ENCODE results near the gene CFDP1. TPM values are rescaled to one million over a fixed set of nuclear protein-coding genes. Genes with fewer than 3 reads are reported as not detected.
A peak's percentile ranks its signal among the peaks of the same experiment; 100 is the strongest.

Gene CFDP1
- total RNA-seq, 1 donor from 2014 or later, result 35.4 TPM

- intact Hi-C loops (cut with micrococcal nuclease), result no loop called here
- no peak overlapping the region for H3K27ac Mint-ChIP-seq
- no peaks in the 10 kb centered on the region for H3K27me3 Mint-ChIP-seq (ENCODE audit: insufficient read depth)
- H3K4me3 Mint-ChIP-seq, result no peak overlapping the region
- no peak for DNase-seq (ENCODE audit: low spot score)
- no peaks in the 10 kb centered on the region for H3K9me3 Mint-ChIP-seq
- peaks cover 34% of the 10 kb centered on the region for H3K4me1 Mint-ChIP-seq (ENCODE audit: low read depth)
- H3K36me3 Mint-ChIP-seq (ENCODE audit: low read depth), result peaks cover 10% of the 10 kb centered on the region
Observed at GRCh38 chr16:75416904-75417565, 16.3 kb downstream of the CFDP1 start.

- Mint-ChIP-seq H3K27ac (no peak overlapping the region), H3K9me3 (no peaks in the 10 kb centered on the region), H3K27me3 (ENCODE audit: insufficient read depth) (no peaks in the 10 kb centered on the region), H3K4me3 (no peak overlapping the region), H3K4me1 (ENCODE audit: low read depth) (peaks cover 18% of the 10 kb centered on the region), H3K36me3 (ENCODE audit: low read depth) (peaks cover 13% of the 10 kb centered on the region)
- intact Hi-C loops (cut with micrococcal nuclease), result loop anchor here (1.0 kb wide), 1 partner anchor 12 kb away; no protein-coding TSS in a partner anchor
- DNase-seq (ENCODE audit: low spot score), result no peak
Observed at GRCh38 chr16:75415169-75415905, 18.0 kb downstream of the CFDP1 start.

GRCh38 chr16:75413951-75414350 is 19.4 kb downstream of the CFDP1 start:
- H3K4me1 Mint-ChIP-seq (ENCODE audit: low read depth), result peaks cover 14% of the 10 kb centered on the region
- no peaks in the 10 kb centered on the region for H3K9me3 Mint-ChIP-seq
- DNase-seq (ENCODE audit: low spot score), result no peak
- peaks cover 16% of the 10 kb centered on the region for H3K36me3 Mint-ChIP-seq (ENCODE audit: low read depth)
- H3K27me3 Mint-ChIP-seq (ENCODE audit: insufficient read depth), result no peaks in the 10 kb centered on the region
- intact Hi-C loops (cut with micrococcal nuclease), result no loop called here
- H3K4me3 Mint-ChIP-seq, result no peak overlapping the region
- H3K27ac Mint-ChIP-seq, result no peak overlapping the region

GRCh38 chr16:75406943-75407342 is 26.4 kb downstream of the CFDP1 start:
- H3K27me3 Mint-ChIP-seq (ENCODE audit: insufficient read depth), result no peaks in the 10 kb centered on the region
- peaks cover 6% of the 10 kb centered on the region for H3K4me1 Mint-ChIP-seq (ENCODE audit: low read depth)
- H3K4me3 Mint-ChIP-seq, result no peak overlapping the region
- intact Hi-C loops (cut with micrococcal nuclease), result no loop called here
- H3K27ac Mint-ChIP-seq, result no peak overlapping the region
- peaks cover 12% of the 10 kb centered on the region for H3K36me3 Mint-ChIP-seq (ENCODE audit: low read depth)
- no peak for DNase-seq (ENCODE audit: low spot score)
- H3K9me3 Mint-ChIP-seq, result no peaks in the 10 kb centered on the region

GRCh38 chr16:75402821-75403475 is 30.4 kb downstream of the CFDP1 start:
- Mint-ChIP-seq H3K4me3 (no peak overlapping the region), H3K4me1 (ENCODE audit: low read depth) (peaks cover 12% of the 10 kb centered on the region), H3K27me3 (ENCODE audit: insufficient read depth) (no peaks in the 10 kb centered on the region), H3K36me3 (ENCODE audit: low read depth) (peaks cover 8% of the 10 kb centered on the region), H3K9me3 (no peaks in the 10 kb centered on the region), H3K27ac (peak overlapping the region; percentile 15)
- DNase-seq (ENCODE audit: low spot score), result no peak
- intact Hi-C loops (cut with micrococcal nuclease), result loop anchor here (1.0 to 2.0 kb wide), 6 partner anchors 12 to 204 kb away; partner anchors contain the start of genes CFDP1 and TMEM170A

- H3K27me3 Mint-ChIP-seq (ENCODE audit: insufficient read depth), result no peaks in the 10 kb centered on the region
- H3K27ac Mint-ChIP-seq, result peak overlapping the region; percentile 71
- H3K4me3 Mint-ChIP-seq, result peak overlapping the region; percentile 15
- DNase-seq (ENCODE audit: low spot score), result no peak
- peaks cover 12% of the 10 kb centered on the region for H3K4me1 Mint-ChIP-seq (ENCODE audit: low read depth)
- peaks cover 5% of the 10 kb centered on the region for H3K36me3 Mint-ChIP-seq (ENCODE audit: low read depth)
- no peaks in the 10 kb centered on the region for H3K9me3 Mint-ChIP-seq
- intact Hi-C loops (cut with micrococcal nuclease), result loop anchor here (1.0 to 2.0 kb wide), 3 partner anchors 23 to 63 kb away; partner anchors contain the start of genes CFDP1 and TMEM170A
Observed at GRCh38 chr16:75402159-75402820, 31.0 kb downstream of the CFDP1 start.

GRCh38 chr16:75401691-75402090 is 31.6 kb downstream of the CFDP1 start:
- H3K4me3 Mint-ChIP-seq, result peak overlapping the region; percentile 15
- intact Hi-C loops (cut with micrococcal nuclease), result loop anchor here (1.0 to 2.0 kb wide), 3 partner anchors 22 to 63 kb away; partner anchors contain the start of genes CFDP1 and TMEM170A
- H3K27me3 Mint-ChIP-seq (ENCODE audit: insufficient read depth), result no peaks in the 10 kb centered on the region
- peaks cover 5% of the 10 kb centered on the region for H3K36me3 Mint-ChIP-seq (ENCODE audit: low read depth)
- H3K4me1 Mint-ChIP-seq (ENCODE audit: low read depth), result peaks cover 12% of the 10 kb centered on the region
- H3K27ac Mint-ChIP-seq, result peak overlapping the region; percentile 71
- no peaks in the 10 kb centered on the region for H3K9me3 Mint-ChIP-seq
- no peak for DNase-seq (ENCODE audit: low spot score)

GRCh38 chr16:75398333-75398732 is 35.0 kb downstream of the CFDP1 start:
- H3K27ac Mint-ChIP-seq, result no peak overlapping the region
- H3K4me3 Mint-ChIP-seq, result no peak overlapping the region

GRCh38 chr16:75394941-75395340 is 38.4 kb downstream of the CFDP1 start:
- Mint-ChIP-seq H3K36me3 (ENCODE audit: low read depth) (peaks cover 19% of the 10 kb centered on the region), H3K27me3 (ENCODE audit: insufficient read depth) (no peaks in the 10 kb centered on the region), H3K27ac (no peak overlapping the region), H3K4me1 (ENCODE audit: low read depth) (no peaks in the 10 kb centered on the region), H3K9me3 (no peaks in the 10 kb centered on the region), H3K4me3 (no peak overlapping the region)
- intact Hi-C loops (cut with micrococcal nuclease), result no loop called here
- DNase-seq (ENCODE audit: low spot score), result no peak

More at GRCh38 chr16:75398333-75398732, 35.0 kb downstream of the CFDP1 start:
- H3K9me3 Mint-ChIP-seq, result no peaks in the 10 kb centered on the region
- no peak for DNase-seq (ENCODE audit: low spot score)
- intact Hi-C loops (cut with micrococcal nuclease), result no loop called here
- peaks cover 11% of the 10 kb centered on the region for H3K36me3 Mint-ChIP-seq (ENCODE audit: low read depth)
- no peaks in the 10 kb centered on the region for H3K27me3 Mint-ChIP-seq (ENCODE audit: insufficient read depth)
- H3K4me1 Mint-ChIP-seq (ENCODE audit: low read depth), result peaks cover 12% of the 10 kb centered on the region

- Mint-ChIP-seq H3K27ac (no peak overlapping the region), H3K36me3 (ENCODE audit: low read depth) (peaks cover 19% of the 10 kb centered on the region), H3K9me3 (no peaks in the 10 kb centered on the region), H3K27me3 (ENCODE audit: insufficient read depth) (no peaks in the 10 kb centered on the region), H3K4me3 (no peak overlapping the region), H3K4me1 (ENCODE audit: low read depth) (no peaks in the 10 kb centered on the region)
- no peak for DNase-seq (ENCODE audit: low spot score)
- intact Hi-C loops (cut with micrococcal nuclease), result no loop called here
Observed at GRCh38 chr16:75392906-75393305, 40.4 kb downstream of the CFDP1 start.

GRCh38 chr16:75390926-75391653 is 42.2 kb downstream of the CFDP1 start:
- H3K36me3 Mint-ChIP-seq (ENCODE audit: low read depth), result peaks cover 19% of the 10 kb centered on the region
- no peak for DNase-seq (ENCODE audit: low spot score)
- intact Hi-C loops (cut with micrococcal nuclease), result no loop called here
- H3K4me3 Mint-ChIP-seq, result no peak overlapping the region
- no peaks in the 10 kb centered on the region for H3K27me3 Mint-ChIP-seq (ENCODE audit: insufficient read depth)
- H3K4me1 Mint-ChIP-seq (ENCODE audit: low read depth), result no peaks in the 10 kb centered on the region
- no peak overlapping the region for H3K27ac Mint-ChIP-seq
- no peaks in the 10 kb centered on the region for H3K9me3 Mint-ChIP-seq

GRCh38 chr16:75389096-75389690 is 44.1 kb downstream of the CFDP1 start:
- Mint-ChIP-seq H3K27me3 (ENCODE audit: insufficient read depth) (no peaks in the 10 kb centered on the region), H3K27ac (no peak overlapping the region), H3K4me3 (no peak overlapping the region), H3K4me1 (ENCODE audit: low read depth) (no peaks in the 10 kb centered on the region), H3K9me3 (no peaks in the 10 kb centered on the region), H3K36me3 (ENCODE audit: low read depth) (peaks cover 18% of the 10 kb centered on the region)
- DNase-seq (ENCODE audit: low spot score), result no peak
- intact Hi-C loops (cut with micrococcal nuclease), result loop anchor here (5.0 to 10.0 kb wide), 3 partner anchors 373 to 684 kb away; partner anchors contain the start of gene MLKL

Data from activated T-helper 1 cell treated with anti-CD3 and anti-CD28 coated beads, Interleukin-12 subunit alpha, Interleukin-12 subunit beta, Interleukin-2, Interleukin-4 antibody, amounts not matched to agents 30 ng/mL and 10 ng/mL and 1 ng/mL, durations not matched to agents 14 hours and 24 hours and 36 hours (primary cell).